ENCODE data around the gene PIK3CA. TPM values are rescaled to one million over a fixed set of nuclear protein-coding genes. Genes with fewer than 3 reads are reported as not detected.

Gene PIK3CA
- total and polyA plus RNA-seq, 4 donors = 4.5 to 42.9 (median 16.0) TPM

- DNase-seq (no peak), ATAC-seq (ENCODE audit: insufficient read depth, low FRiP score) (no peak)
- Histone ChIP-seq H3K9me3 (ENCODE audit: control insufficient read depth in 4 of 4, insufficient read depth in 3 of 4, low read length in 3 of 4) (no peaks in the 10 kb centered on the region), H3K9ac (ENCODE audit: insufficient read depth in 1 of 2, low read length in 2 of 2) (no peak overlapping the region), H3K27me3 (ENCODE audit: control insufficient read depth in 3 of 3, insufficient read depth in 3 of 3, low read length in 2 of 3) (peaks cover 0 to 2% (median 0%) of the 10 kb centered on the region in 3 donors), H3K27ac (ENCODE audit: low read depth in 1 of 2, low read length in 1 of 2) (no peak overlapping the region), H3K36me3 (ENCODE audit: control insufficient read depth in 4 of 4, insufficient read depth in 4 of 4, low read length in 4 of 4) (no peaks in the 10 kb centered on the region), H3K4me1 (ENCODE audit: control insufficient read depth in 5 of 5, insufficient read depth in 5 of 5, low read length in 5 of 5) (no peaks in the 10 kb centered on the region), H3K4me3 (no peak overlapping the region)
- 59 to 88% methylated on average over 4 of the region's 4 CpGs for WGBS, 2 donors
- TF ChIP-seq CTCF (IDR thresholded peaks at IDR 0.05; ENCODE audit: control extremely low read depth, extremely low read depth) = no peak
Observed at GRCh38 chr3:179288845-179289244, 140.7 kb downstream of the PIK3CA start.

GRCh38 chr3:179289295-179289694, 141.1 kb downstream of the PIK3CA start:
- ATAC-seq (ENCODE audit: insufficient read depth, low FRiP score) (no peak), DNase-seq (no peak)
- Histone ChIP-seq H3K36me3 (ENCODE audit: control insufficient read depth in 4 of 4, insufficient read depth in 4 of 4, low read length in 4 of 4) (no peaks in the 10 kb centered on the region), H3K27me3 (ENCODE audit: control insufficient read depth in 3 of 3, insufficient read depth in 3 of 3, low read length in 2 of 3) (peaks cover 0 to 2% (median 0%) of the 10 kb centered on the region in 3 donors), H3K9me3 (ENCODE audit: control insufficient read depth in 4 of 4, insufficient read depth in 3 of 4, low read length in 3 of 4) (no peaks in the 10 kb centered on the region), H3K4me1 (ENCODE audit: control insufficient read depth in 5 of 5, insufficient read depth in 5 of 5, low read length in 5 of 5) (no peaks in the 10 kb centered on the region), H3K4me3 (no peak overlapping the region), H3K9ac (ENCODE audit: insufficient read depth in 1 of 2, low read length in 2 of 2) (no peak overlapping the region), H3K27ac (ENCODE audit: low read depth in 1 of 2, low read length in 1 of 2) (no peak overlapping the region)
- 54 to 72% methylated on average over 3 of the region's 3 CpGs for WGBS, 2 donors
- no peak for TF ChIP-seq CTCF (IDR thresholded peaks at IDR 0.05; ENCODE audit: control extremely low read depth, extremely low read depth)

Small RNA genes lying within 50 kb of the gene (small RNA-seq; reads per million reads assigned to genes)
- not detected for gene RF00402 (ENCODE audit: low replicate concordance)

Other genes with a start within 250 kb of the PIK3CA start
- 10 to 100 TPM in 1 of 2 donors, 1 to 10 TPM in 1; 8.1 to 12.1 TPM for gene ZMAT3, start 76.5 kb upstream of the PIK3CA start, total RNA-seq
- 1 to 10 TPM; 2.4 to 2.8 TPM for gene ZMAT3, start 76.5 kb upstream of the PIK3CA start, polyA plus RNA-seq
- gene KCNMB3, start 102.8 kb downstream of the PIK3CA start, total RNA-seq = 1 to 10 TPM; 2.8 to 5.5 TPM
- gene KCNMB3, start 102.8 kb downstream of the PIK3CA start, polyA plus RNA-seq = 1 to 10 TPM in 1 of 2 donors, under 1 TPM in 1; 0.96 to 1.9 TPM
- 10 to 100 TPM; 25.2 to 53.3 TPM for gene ZNF639, start 174.7 kb downstream of the PIK3CA start, total RNA-seq
- gene ZNF639, start 174.7 kb downstream of the PIK3CA start, polyA plus RNA-seq = 10 to 100 TPM; 14.8 to 18.8 TPM
- gene MFN1, start 199.4 kb downstream of the PIK3CA start, total RNA-seq = 100 to 1,000 TPM in 1 of 2 donors, 10 to 100 TPM in 1; 40.4 to 108 TPM
- 10 to 100 TPM; 13.2 to 13.8 TPM for gene MFN1, start 199.4 kb downstream of the PIK3CA start, polyA plus RNA-seq

Measured in lung (tissue), 13 donors.